GM12878 (cell line): ENCODE results near the gene RPS2. TPM values are rescaled to one million over a fixed set of nuclear protein-coding genes. Genes with fewer than 3 reads are reported as not detected.

Experiments
- CBX3 ChIP-seq: fragments of 200-600 bp; sonication (generic); IDR thresholded peaks from 2 replicates; pipeline ENCODE4 v1.6.1; 2016; ENCODE audit warnings: low read depth, borderline replicate concordance
- CUX1 ChIP-seq: IDR thresholded peaks from 2 replicates; pipeline ENCODE4 v1.6.1; 2012; ENCODE audit warnings: improper control_type of control experiment, low read depth, low read length; ENCODE audit not compliant: insufficient replicate concordance
- E4F1 ChIP-seq: fragments of 450-650 bp; IDR thresholded peaks from 2 replicates; pipeline ENCODE4 v1.6.1; 2018; ENCODE audit warnings: borderline replicate concordance, mild to moderate bottlenecking; ENCODE audit not compliant: partially characterized antibody
- KDM1A ChIP-seq: fragments of 200-600 bp; sonication (generic); IDR thresholded peaks from 2 replicates; pipeline ENCODE4 v1.6.1; 2016; ENCODE audit warnings: borderline replicate concordance
- MAX ChIP-seq: IDR thresholded peaks from 2 replicates; pipeline ENCODE4 v1.6.1; 2012; ENCODE audit warnings: low read depth, low read length, improper control_type of control experiment
- MXI1 ChIP-seq: fragments of 150-350 bp; IDR thresholded peaks from 2 replicates; pipeline ENCODE4 v1.6.1; 2011; ENCODE audit warnings: low read depth, mild to moderate bottlenecking, inconsistent platforms, low read length, improper control_type of control experiment
- NKRF ChIP-seq: fragments of 450-650 bp; conservative IDR thresholded peaks from 2 replicates; pipeline ENCODE4 v1.6.1; 2017; ENCODE audit warnings: mild to moderate bottlenecking, moderate library complexity
- POLR2AphosphoS2 ChIP-seq: IDR thresholded peaks from 2 replicates; pipeline ENCODE4 v1.6.1; 2011; ENCODE audit warnings: low read depth, mild to moderate bottlenecking, low read length, improper control_type of control experiment, moderate library complexity
- SMC3 ChIP-seq: IDR thresholded peaks from 2 replicates; pipeline ENCODE4 v1.6.1; 2011; ENCODE audit warnings: low read length, improper control_type of control experiment, borderline replicate concordance
- ZBTB4 ChIP-seq: fragments of 450-650 bp; formaldehyde crosslinking; IDR thresholded peaks from 2 replicates; pipeline ENCODE4 v1.4.0; 2022; ENCODE audit warnings: mild to moderate bottlenecking, moderate library complexity
- ZNF24 ChIP-seq: fragments of 450-650 bp; IDR thresholded peaks from 2 replicates; pipeline ENCODE4 v1.6.1; 2017; ENCODE audit warnings: antibody characterized with exemption, mild to moderate bottlenecking
- ZZZ3 ChIP-seq: IDR thresholded peaks from 2 replicates; pipeline ENCODE4 v1.6.1; 2011; ENCODE audit warnings: low read depth; ENCODE audit not compliant: control insufficient read depth, insufficient read length
- polyA plus RNA-seq, 11 experiments: library from polyadenylated mRNA; depleted of rRNA in 4 of 11; unstranded in 6 of 11; stranded (reverse) in 5 of 11; fragments of >200 nt; fragmentation: Nextera tagmentation in 4 of 11; fragmentation: Illumina TruSeq in 1 of 11; extraction: Ambion mirVana in 4 of 11; extraction: Trizol in 1 of 11; gene quantifications; 1 replicate in 1 of 11; 2 replicates in 10 of 11; pipeline versions ENCODE4 v1.2.1 to v1.2.3, GENCODE V29; 2011 to 2016; ENCODE audit warnings: inconsistent platforms in 2 of 11, missing spikeins in 2 of 11, low read depth in 1 of 11
- total RNA-seq, 4 experiments: library from RNA; depleted of rRNA in 3 of 4; stranded (reverse); fragments of >200 nt in 3 of 4; fragmentation: Illumina TruSeq in 1 of 4; extraction: Trizol in 1 of 4; gene quantifications; 2 replicates each; pipeline versions ENCODE4 v1.2.1 to v1.2.3, GENCODE V29; 2013 to 2021
- TF ChIP-seq, protein P1 (sequence below): fragments of 150-350 bp; IDR thresholded peaks from 2 replicates; pipeline ENCODE4 v1.6.1; 2014; ENCODE audit warnings: mild to moderate bottlenecking, low read depth, low read length

RPS2 gene
- total and polyA plus RNA-seq, 10 of the 15 experiments (the other 5 are each of a cell fraction or from before 2014, with no cell fraction given): 1,295 to 7,121 (median 3,933) TPM

GRCh38 chr16:1971796-1972489, 7.3 kb upstream of the RPS2 start, which contains the start of gene TBL3 (continued):
- TF ChIP-seq E4F1: peak; percentile 79
- no peak for TF ChIP-seq CUX1
- TF ChIP-seq SMC3: no peak
- peak; percentile 93; the same call in 1 of the 2 replicates for TF ChIP-seq POLR2AphosphoS2
- TF ChIP-seq MAX: peak; percentile 93
- TF ChIP-seq CBX3: no peak
- peak; percentile 39; the same call in 1 of the 2 replicates for TF ChIP-seq ZNF24
- TF ChIP-seq, protein P1, sequence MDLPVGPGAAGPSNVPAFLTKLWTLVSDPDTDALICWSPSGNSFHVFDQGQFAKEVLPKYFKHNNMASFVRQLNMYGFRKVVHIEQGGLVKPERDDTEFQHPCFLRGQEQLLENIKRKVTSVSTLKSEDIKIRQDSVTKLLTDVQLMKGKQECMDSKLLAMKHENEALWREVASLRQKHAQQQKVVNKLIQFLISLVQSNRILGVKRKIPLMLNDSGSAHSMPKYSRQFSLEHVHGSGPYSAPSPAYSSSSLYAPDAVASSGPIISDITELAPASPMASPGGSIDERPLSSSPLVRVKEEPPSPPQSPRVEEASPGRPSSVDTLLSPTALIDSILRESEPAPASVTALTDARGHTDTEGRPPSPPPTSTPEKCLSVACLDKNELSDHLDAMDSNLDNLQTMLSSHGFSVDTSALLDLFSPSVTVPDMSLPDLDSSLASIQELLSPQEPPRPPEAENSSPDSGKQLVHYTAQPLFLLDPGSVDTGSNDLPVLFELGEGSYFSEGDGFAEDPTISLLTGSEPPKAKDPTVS: 0 out of 2 replicates have a peak, but pooled peaks have one; percentile 55
- no peak for TF ChIP-seq ZZZ3
- TF ChIP-seq KDM1A: no peak
- TF ChIP-seq MXI1: peak; percentile 87
- TF ChIP-seq ZBTB4 (CRISPR knock-in tag): no peak
- peak; percentile 91 for TF ChIP-seq NKRF
